Adrenal gland (tissue), 5 donors: ENCODE data around the gene AUTS2.

ENCODE experiments used
- CTCF ChIP-seq, 6 experiments: fragments of 450-650 bp in 4 of 6; fragments of 200-600 bp in 2 of 6; sonication (generic) in 1 of 6; IDR thresholded peaks; 1 replicate in 5 of 6; 2 replicates in 1 of 6; pipeline versions ENCODE4 v1.5.1 to v1.8.0; 2016 to 2021; ENCODE audit warnings: antibody characterized with exemption in 6 of 6, mild to moderate bottlenecking in 2 of 6, moderate library complexity in 1 of 6
- POLR2A ChIP-seq, 2 donors: fragments of 450-650 bp; IDR thresholded peaks; one replicate each; pipeline ENCODE4 v1.6.1; 2017; ENCODE audit warnings: antibody characterized with exemption in 2 of 2, mild to moderate bottlenecking in 2 of 2, moderate library complexity in 1 of 2
- donor health status: DM: no; HTN: no; CAD: no.

- TF ChIP-seq POLR2A (IDR thresholded peaks at IDR 0.05) (no peak), CTCF (IDR thresholded peaks at IDR 0.05) (no peak)
Measured at GRCh38 chr7:70738151-70738885, 1140.0 kb downstream of the AUTS2 start.
